ENCODE results near the gene JUND.

Gene JUND

DNA sequence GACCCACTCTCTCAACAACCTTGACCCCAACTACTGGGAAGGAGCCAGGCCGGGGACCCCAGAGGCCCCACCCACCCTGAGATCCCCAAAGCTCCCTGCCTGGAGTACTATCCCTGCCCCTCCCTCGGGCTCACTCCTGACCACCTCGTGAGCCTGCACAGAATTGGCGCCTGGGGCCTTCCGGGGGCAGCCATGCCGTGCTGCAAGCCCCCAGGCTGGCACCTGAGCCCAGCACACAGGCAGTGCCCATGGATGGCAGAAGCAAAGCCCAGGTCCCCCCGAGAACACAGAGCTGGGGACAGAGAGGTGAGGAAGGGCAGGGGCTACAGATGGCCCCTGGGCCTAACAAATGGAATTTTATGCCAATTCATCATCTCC, 27.5 kb upstream of the JUND start:
- DNase-seq (ENCODE audit: insufficient read length, low spot score) (no peak), FAIRE-seq (no peak)

DNA sequence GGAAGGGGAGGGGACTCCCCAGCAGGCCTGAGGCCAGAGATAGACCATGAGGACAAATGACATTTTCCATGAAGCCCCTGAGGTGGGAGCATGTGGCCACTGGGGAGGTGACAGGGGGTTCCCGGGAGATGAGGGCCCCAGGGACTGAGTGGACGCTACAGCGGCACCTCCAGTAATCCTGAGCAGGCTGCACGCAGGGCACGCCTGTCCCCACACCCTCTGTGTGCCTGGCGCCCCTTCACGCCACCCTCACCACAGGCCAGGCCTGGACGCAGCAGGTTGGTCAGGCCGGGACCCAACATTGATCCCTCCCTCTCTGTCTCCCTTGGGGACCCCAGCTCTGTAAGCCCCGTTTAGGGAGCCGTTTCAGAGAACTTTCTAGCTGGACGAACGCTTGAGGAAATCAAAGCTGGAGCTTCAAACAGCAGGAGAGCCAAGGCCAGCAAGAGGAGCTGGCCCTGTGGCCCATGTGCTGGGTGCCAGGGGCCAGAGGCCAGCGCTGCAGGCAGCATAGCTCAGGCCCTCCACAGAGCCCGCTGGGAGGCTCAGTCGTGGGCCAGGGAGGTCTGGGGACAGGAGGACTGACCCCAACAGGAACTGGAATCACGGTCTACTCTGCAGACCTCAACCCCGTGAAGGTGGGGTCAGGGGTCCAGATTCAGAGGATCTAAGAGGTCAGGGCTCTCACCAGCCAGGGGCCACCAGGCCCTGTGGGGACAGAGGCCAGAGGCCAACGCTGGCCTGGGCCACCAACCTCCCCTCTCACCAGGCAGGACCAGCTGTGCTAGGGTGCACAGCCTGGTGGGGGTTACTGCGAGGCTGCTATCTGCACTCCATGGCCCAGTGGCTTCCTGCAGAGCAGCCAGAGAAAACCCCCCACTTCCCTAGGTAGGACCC, 26.9 kb upstream of the JUND start:
- no peak for FAIRE-seq
- no peak for DNase-seq (ENCODE audit: insufficient read length, low spot score)

DNA sequence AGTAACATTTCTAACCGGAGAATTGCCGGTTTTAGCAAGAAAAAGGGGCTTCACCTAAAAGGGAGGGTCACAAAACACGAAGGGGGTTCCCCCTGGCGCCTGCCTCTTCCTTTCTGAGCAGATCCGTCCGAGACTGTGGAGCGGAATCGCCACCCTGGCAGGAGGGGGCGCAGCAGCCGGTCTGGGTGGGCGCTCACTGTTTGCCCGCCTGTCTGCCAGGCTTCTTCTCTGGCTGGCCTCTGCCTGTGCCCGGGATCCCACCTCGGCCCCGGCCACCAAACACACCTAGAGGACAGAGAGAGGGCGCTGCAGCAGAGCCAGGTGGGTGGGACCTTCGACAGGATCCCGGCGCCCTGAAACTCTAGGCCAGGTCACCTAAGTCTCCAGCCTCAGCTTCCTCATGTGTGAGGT, 25.9 kb upstream of the JUND start:
- no peak for FAIRE-seq
- no peak for DNase-seq (ENCODE audit: insufficient read length, low spot score)

DNA sequence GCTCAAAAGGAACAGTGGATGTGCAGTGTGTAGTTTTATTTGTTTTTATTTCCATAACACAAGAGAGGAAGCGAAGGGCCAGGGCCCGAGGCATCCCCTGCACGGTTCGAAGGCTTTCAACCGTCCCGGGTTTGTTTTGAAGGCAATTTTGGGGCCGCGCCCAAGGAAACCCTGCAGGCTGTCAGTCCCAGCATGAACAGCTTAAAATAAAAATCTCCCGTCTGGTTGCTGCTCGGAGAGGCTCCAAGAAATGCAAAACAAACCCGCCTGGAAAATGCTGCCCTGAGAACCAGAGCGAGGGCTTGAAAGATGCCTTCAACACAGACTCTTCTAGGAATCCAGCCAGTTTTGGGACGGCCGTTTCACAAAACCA, 25.5 kb upstream of the JUND start:
- no peak for DNase-seq (ENCODE audit: insufficient read length, low spot score)
- no peak for FAIRE-seq

DNA sequence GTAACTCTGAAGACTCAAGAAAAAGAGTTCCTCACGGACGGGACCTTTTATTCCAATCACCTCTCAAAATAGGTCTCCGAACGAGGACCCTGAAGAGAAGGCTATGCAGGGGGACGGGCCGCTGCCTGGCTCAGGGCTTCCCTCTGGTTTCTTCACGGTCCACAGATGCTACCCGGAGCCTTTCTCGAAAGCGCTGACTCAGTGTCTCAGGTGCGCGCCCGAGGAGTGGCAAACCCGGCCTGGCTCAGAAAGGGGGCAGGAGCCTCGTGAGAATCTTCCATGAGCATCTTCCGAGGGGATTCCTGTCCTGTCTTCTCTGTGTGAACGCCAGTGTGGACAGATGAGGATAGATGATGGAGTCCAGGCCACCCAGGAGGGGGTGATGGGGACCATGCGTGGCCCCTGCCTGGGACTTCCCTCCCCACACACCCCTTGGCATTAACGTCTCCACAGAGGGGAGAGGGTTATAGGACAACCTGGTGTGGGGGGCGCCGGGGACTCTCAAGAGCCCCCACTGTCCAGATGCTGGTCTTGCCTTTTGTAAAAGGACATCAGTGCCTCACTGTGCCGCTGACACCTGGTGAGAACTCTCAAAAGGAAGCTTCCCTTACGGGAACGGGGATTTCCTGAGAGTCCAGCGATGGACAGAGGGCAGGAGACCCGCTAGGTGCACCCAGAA, 24.9 kb upstream of the JUND start:
- FAIRE-seq (peak; percentile 54), DNase-seq (ENCODE audit: insufficient read length, low spot score) (no peak)

DNA sequence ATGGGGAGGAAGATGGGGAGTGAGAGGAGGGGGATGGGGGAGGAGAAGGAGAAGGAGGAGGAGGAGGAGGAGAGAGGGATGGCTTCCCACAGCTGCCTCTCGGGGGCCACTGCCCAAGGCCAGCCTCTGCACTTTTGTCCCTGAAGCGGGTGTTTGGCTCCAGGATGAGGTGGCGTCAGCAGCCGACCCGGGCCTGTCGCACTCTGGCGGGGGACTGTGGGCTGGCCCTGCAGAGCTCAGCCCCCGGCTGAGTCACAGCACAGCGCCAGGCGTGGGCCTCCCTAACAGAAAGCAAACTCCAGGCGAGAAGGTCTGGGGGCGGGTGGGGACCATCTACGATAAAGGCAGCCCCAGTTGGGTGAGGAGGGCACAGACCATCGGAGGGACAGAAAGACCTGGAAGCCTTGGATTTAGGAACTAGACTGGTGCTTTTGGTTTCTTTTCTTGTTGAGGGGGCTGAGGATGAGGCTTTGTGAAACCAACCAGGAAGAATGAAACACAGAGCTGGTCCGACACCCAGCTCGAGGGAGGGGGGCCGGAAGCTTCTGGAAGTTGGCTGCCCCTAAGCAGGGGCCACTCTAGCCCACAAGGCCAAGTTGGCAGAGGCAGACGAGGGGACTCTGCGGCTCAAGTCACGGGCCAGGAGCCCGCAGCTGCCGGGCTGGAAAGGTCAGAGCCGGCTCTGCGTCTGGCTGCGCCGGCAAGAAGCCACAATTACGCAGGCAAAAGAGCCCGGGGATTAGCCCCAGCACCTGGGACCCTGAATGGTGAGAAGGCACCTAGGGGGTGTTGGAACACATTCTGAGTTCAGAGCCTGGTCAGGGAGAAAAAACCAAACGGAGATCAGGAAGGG, 23.3 kb upstream of the JUND start:
- FAIRE-seq (peak; percentile 88), DNase-seq (ENCODE audit: insufficient read length, low spot score) (peak; percentile 72)

DNA sequence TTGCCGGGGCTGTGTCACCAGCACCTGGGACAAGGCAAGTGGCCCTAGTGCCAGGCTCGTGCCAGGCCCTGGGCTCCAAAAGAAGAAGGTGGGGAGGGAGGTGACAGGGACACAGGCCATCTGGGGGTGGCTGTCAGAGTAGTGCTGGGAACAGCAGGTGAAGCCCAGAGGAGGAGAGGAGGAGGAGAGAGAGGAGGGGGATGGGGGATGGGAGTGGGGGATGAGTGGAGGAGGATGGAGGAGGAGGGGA, 22.7 kb upstream of the JUND start:
- DNase-seq (ENCODE audit: insufficient read length, low spot score) (no peak), FAIRE-seq (no peak)

DNA sequence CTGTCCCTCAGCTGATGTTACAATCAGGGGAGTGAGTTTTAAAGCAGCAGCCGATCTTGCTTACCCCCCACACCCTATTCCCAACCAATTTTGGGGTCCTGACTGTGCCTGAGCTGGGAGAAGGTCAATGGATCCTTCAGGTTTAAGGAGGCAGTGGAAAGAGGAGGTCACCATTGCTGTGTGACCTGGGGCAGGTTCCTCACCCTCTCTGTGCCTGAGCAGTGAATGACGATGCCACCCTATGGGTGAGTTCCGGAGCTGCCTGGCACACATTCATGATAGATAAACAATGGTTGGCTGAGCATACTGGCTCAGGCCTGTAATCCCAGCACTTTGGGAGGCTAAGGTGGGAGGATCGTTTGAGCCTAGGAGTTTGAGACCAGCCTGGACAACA, 20.3 kb upstream of the JUND start:
- DNase-seq (ENCODE audit: insufficient read length, low spot score) (no peak), FAIRE-seq (no peak)

DNA sequence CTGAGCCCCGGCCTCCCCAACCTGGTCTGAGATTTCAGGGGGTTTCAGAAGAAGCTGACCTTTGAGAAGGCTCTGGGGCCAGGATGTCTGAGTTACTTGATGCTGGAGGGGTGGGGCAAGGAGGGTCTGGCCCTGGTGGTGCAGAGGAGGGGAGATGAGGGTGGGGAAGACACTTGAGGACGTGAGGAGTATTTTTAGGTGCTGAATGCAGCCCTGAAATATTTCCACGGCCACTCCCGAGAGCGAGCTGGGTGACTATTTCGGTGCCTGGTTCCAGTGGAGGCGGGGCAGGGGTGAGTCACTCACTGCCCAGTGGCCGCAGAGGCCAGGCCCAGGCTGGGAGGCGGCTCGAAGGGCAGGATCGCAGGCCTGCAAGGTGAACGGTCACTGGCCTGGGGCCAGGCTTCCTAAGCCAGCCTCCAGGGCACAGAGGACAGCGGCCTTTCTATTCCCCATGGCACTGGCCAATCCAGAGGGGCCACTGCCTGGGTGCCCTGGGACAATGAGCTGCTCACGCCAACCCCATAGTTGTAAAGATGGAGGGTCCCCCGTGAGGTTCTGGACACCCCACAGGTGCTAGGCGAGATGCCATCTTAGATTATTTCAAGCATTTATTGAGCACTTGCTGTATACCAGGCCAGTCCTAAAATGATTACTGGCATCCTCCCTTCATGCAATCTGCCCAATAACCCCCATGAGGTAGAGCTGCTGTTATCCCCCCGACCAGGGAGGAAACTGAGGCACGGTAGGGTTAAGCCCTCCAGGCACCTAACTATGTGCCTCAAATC, 19.7 kb upstream of the JUND start:
- FAIRE-seq = no peak
- no peak for DNase-seq (ENCODE audit: insufficient read length, low spot score)

DNA sequence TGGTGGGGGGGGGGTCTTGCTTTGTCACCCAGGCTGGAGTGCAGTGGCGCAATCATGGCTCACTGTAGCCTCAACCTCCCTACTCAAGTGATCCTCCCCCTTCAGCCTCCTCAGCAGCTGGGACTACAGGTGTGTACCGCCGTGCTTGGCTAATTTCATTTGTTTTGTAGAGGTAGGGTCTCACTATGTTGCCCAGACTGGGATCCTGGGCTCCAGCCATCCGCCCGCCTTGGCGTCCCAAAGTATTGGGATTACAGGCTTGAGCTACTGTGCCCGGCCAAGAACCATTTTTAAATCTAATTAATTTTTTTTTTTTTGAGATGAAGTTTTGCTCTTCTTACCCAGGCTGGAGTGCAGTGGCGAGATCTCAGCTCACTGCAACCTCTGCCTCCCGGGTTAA, 18.2 kb upstream of the JUND start:
- DNase-seq (ENCODE audit: insufficient read length, low spot score) (no peak), FAIRE-seq (no peak)

DNA sequence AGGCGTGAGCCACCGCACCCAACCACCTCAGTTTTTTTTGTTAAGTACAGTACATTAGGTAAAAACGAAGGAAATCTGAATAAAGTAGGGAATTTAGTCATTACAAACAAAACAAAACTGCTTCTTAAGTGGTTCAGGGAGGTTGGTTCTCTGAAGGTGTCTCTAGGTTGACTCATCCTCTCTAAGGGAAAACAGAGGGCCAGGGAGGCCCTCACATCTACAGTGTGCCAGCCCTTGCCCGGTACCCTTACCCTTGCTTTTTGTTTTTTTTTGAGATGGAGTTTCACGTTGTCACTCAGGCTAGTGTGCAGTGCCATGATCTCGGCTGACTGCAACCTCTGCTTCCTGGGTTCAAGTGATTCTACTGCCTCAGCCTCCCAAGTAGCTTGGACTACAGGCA, 17.2 kb upstream of the JUND start:
- FAIRE-seq = no peak
- no peak for DNase-seq (ENCODE audit: insufficient read length, low spot score)

DNA sequence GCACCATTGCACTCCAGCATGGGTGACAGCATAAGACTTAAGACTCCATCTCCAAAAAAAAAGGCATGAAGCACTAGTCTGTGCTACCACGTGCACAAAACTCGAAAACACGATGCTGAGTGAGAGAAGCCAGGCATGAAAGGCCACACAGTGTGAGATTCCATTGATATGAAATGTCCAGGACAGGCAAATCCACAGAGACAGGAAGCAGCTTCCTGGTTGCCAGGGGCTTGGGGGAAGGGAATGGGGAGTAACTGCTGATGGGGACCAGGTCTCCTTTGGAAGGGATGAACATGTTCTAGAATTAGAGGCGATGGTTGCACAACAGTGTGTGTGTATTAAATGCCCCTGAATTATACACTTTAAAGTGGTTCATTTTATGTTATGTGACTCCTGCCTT, 15.9 kb upstream of the JUND start:
- FAIRE-seq (no peak), DNase-seq (ENCODE audit: insufficient read length, low spot score) (no peak)

DNA sequence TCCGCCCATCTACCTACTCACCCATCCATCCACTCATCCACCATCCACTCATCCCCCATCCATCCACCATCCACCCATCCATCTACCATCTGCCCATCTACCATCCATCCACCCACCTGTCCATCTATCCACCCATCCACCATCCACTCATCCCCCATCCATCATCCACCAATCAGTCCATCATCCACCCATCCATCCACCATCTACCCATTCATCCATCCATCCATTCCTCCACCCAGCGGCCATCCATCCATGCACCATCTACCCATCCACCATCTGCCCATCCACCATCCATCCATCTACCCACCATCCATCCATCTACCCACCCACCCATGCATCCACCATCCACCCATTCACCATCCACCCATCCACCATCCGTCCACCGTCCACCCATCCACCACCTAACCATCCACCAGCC, 13.6 kb upstream of the JUND start:
- no peak for DNase-seq (ENCODE audit: insufficient read length, low spot score)
- no peak for FAIRE-seq

DNA sequence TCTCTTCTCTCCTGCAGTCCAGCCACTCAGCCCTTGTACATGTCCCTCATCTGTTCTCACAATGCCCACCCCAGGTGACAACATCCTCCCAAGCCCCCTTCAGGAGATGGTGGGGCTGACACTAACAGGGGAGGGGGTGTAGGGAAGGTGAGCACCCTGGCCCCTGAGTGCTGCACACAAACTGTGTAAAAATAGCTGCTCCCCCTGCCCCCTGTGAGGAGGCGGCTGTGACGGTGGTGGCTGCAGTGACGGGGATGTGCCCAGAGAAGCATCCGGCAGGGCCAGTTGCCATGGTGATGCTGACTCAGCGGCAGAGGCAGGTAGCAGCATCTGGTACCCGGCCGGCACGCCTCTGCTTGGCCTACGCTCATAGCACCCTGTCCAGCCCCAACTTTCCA, 13.0 kb upstream of the JUND start:
- DNase-seq (ENCODE audit: insufficient read length, low spot score) (no peak), FAIRE-seq (no peak)

DNA sequence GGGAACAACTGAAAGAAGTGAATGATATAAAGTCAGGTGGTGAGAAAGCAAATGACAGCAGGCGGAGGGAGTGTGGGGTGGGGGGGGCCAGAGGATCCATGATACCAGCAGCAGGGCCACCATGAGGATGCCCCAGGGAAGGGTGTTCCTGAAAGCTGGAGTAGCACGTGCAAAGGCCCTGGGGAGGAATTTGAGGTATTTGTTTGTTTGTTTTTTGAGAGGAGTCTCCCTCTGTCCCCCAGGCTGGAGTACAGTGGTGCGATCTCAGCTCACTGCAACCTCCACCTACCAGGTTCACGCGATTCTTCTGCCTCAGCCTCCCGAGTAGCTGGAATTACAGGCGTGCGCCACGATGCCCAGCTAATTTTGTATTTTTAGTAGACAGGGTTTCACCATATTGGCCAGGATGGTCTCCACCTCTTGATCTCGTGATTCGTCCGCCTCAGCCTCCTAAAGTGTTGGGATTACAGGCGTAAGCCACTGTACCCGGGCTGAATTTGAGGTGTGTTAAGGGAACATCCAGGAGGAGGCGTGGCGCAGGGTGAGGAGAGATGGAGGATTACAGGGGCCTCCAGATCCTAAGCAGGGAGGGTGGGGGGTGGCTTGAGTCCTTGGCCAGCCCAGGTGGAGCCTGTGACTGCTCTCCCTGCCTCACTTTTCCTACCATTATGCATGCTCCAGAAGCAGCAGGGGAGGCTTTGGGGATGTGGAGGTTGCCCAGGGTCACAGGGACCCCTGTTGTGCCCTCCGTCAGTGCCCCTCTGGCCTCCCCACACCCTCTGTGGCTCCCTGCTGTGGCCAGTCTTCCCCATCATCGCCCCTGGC, 12.4 kb upstream of the JUND start:
- FAIRE-seq (no peak), DNase-seq (ENCODE audit: insufficient read length, low spot score) (no peak)

DNA sequence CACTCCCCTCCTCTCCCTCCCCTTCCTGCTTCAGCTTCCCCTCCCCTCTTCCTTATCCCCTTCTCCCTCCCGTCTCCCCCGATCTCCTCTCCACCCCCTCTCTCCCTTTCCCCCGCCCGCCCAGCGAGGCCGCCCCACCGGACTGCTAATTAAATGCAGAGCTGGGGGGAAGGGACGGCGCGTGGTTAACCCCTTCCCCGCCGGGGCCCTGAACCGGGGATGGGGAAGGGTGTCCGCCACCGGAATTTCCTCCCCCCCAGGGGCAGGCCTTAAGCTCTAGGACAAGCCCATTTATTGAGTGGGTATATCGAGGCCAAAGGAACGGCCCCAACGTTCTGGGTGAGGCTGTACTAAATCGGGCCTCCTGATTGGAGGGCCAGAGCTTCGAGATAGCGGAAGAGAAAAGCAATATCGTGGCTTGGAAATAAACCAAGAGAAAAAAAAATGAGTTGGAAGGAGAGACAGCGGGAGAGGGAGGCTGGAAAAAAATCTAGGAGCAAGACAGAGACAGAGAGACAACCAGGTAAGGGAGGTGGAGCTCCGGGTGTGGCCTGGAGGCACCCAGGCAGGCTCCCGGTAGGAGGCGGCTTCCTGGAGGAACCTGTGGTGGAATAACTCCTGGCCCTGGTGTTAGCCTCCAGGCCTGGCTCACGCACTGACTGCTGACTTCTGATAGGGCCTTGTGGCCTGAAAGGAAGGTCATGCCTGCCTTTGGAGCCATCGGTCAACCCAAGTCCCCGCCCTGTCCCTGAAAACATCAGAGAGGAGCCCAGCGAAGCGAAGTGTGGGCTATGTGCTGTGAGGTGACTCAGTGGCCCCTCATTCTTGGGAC, 11.6 kb upstream of the JUND start:
- FAIRE-seq = no peak
- no peak for DNase-seq (ENCODE audit: insufficient read length, low spot score)

DNA sequence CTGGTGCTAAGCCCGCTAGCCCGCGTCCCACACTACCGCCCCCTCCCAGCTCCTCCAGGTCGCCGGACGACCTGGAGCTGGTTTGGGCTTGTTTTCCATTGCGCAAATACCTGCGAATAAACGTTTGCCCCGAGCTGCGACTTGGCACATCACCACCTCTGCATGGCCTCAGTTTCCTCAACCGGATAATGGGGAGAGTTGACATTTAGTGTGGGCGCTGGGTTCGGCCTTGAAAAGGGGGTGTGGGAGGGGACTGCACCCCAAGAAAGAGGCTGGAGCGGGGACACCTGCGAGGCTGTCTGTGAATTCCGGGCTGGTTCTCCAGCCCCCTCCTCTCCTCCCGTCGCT, 11.0 kb upstream of the JUND start:
- DNase-seq (ENCODE audit: insufficient read length, low spot score) (no peak), FAIRE-seq (peak; percentile 51)

DNA sequence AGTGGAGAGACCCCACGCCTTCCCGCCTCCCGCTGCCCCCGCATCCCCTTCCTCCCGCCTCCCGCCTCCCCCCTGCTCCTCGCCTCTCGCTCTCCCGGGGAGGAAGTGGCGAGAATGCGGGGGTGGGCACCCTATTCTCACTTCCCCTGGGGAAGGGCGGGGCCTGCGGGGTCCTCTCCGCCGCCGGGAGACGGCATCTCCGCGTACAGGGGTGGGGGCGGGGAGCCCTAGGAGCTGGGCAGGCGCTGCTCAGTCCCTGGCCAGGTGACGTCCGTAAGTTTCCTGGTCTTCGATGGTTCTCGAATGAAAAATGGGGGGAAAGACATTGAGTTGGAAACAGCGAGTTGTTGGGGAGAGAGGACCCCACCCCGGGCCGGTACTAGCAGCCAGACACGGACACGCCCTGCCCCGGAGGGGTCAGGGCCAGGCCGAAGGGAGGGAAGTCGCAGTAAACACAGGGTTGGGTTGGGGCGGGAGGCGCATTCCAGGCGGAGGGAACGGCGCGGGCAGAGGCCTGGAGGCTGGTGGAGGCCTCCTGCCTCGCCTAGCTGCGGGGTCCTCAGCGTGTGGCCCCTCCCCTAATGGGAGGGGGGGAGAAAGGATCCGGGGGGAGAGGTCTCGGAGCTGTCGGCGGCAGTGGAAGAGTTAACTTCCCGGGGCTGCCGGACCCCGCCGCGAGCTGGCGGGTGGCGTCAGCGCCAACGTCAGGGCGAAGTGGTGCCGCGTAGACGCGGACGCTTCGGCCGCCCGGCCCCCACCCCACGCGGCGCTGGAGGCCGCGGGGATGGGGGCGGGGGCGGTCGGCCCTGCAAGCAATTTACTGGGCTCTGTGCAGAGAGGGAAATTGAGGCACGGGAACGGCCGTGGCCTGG, 10.4 kb upstream of the JUND start:
- DNase-seq (ENCODE audit: insufficient read length, low spot score) = peak; percentile 79
- peak; percentile 95 for FAIRE-seq

Data from GM19239 (cell line).